GM12892 (cell line): ENCODE measurements around the gene CHCHD3.

Experiments used
- POLR2A ChIP-seq: IDR thresholded peaks from 2 replicates; pipeline ENCODE4 v1.6.1; 2011; ENCODE audit warnings: low read depth, low read length, control low read depth
- POLR2AphosphoS5 ChIP-seq: IDR thresholded peaks from 2 replicates; pipeline ENCODE4 v1.6.1; 2011; ENCODE audit warnings: low read depth, low read length, control low read depth
- TAF1 ChIP-seq: IDR thresholded peaks from 2 replicates; pipeline ENCODE4 v1.6.1; 2011; ENCODE audit warnings: low read depth, mild to moderate bottlenecking, control low read depth, low read length, borderline replicate concordance

GRCh38 chr7:132766660-132767059 is 315.2 kb downstream of the CHCHD3 start:
- TF ChIP-seq POLR2AphosphoS5: no peak
- TF ChIP-seq POLR2A: no peak
- TF ChIP-seq TAF1: no peak
